Mesothelial cell of epicardium (in vitro differentiated cells): ENCODE measurements around the gene KMT2B. TPM values are rescaled to one million over a fixed set of nuclear protein-coding genes. Genes with fewer than 3 reads are reported as not detected.

Experiments
- DNase-seq, 2 experiments: peaks; one replicate each; pipeline ENCODE4 v3.0.0; 2021; ENCODE audit warnings: low spot score in 2 of 2; ENCODE audit not compliant: unreplicated experiment in 2 of 2
- H3K27ac Mint-ChIP-seq: 2 replicates; pipeline ENCODE4 v1.8.0; 2021; ENCODE audit warnings: mixed read lengths
- H3K27me3 Mint-ChIP-seq: 2 replicates; pipeline ENCODE4 v1.8.0; 2021; ENCODE audit warnings: low read depth, mixed read lengths
- H3K36me3 Mint-ChIP-seq: 2 replicates; pipeline ENCODE4 v1.8.0; 2021; ENCODE audit warnings: mixed read lengths
- H3K4me1 Mint-ChIP-seq: 2 replicates; pipeline ENCODE4 v1.8.0; 2021; ENCODE audit warnings: mixed read lengths
- H3K4me3 Mint-ChIP-seq: 2 replicates; pipeline ENCODE4 v1.8.0; 2021; ENCODE audit warnings: mild to moderate bottlenecking, moderate library complexity, mixed read lengths
- H3K9me3 Mint-ChIP-seq: 2 replicates; pipeline ENCODE4 v1.8.0; 2021; ENCODE audit warnings: mixed read lengths
- total RNA-seq: library from RNA; stranded (reverse); gene quantifications from 3 replicates; pipeline ENCODE4 v1.2.1, GENCODE V29; 2021
- TF ChIP-seq, protein P1 (sequence below): fragments of 200-600 bp; sonication (generic); IDR thresholded peaks from one replicate; pipeline ENCODE4 v1.5.0; 2021; ENCODE audit warnings: antibody characterized with exemption; ENCODE audit not compliant: unreplicated experiment

Gene KMT2B
- total RNA-seq, 1 donor from 2014 or later: 62.7 TPM

GRCh38 chr19:35743640-35744429 lies 26.0 kb downstream of the KMT2B start:
- H3K4me3 Mint-ChIP-seq: peak overlapping the region; percentile 99
- TF ChIP-seq, protein P1, sequence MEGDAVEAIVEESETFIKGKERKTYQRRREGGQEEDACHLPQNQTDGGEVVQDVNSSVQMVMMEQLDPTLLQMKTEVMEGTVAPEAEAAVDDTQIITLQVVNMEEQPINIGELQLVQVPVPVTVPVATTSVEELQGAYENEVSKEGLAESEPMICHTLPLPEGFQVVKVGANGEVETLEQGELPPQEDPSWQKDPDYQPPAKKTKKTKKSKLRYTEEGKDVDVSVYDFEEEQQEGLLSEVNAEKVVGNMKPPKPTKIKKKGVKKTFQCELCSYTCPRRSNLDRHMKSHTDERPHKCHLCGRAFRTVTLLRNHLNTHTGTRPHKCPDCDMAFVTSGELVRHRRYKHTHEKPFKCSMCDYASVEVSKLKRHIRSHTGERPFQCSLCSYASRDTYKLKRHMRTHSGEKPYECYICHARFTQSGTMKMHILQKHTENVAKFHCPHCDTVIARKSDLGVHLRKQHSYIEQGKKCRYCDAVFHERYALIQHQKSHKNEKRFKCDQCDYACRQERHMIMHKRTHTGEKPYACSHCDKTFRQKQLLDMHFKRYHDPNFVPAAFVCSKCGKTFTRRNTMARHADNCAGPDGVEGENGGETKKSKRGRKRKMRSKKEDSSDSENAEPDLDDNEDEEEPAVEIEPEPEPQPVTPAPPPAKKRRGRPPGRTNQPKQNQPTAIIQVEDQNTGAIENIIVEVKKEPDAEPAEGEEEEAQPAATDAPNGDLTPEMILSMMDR: no peak
- no peaks in the 10 kb centered on the region for H3K27me3 Mint-ChIP-seq
- H3K36me3 Mint-ChIP-seq: peaks cover 5% of the 10 kb centered on the region
- DNase-seq: no peak
- peaks cover 37% of the 10 kb centered on the region for H3K4me1 Mint-ChIP-seq
- H3K9me3 Mint-ChIP-seq: no peaks in the 10 kb centered on the region
- H3K27ac Mint-ChIP-seq: peak overlapping the region; percentile 41

DNA sequence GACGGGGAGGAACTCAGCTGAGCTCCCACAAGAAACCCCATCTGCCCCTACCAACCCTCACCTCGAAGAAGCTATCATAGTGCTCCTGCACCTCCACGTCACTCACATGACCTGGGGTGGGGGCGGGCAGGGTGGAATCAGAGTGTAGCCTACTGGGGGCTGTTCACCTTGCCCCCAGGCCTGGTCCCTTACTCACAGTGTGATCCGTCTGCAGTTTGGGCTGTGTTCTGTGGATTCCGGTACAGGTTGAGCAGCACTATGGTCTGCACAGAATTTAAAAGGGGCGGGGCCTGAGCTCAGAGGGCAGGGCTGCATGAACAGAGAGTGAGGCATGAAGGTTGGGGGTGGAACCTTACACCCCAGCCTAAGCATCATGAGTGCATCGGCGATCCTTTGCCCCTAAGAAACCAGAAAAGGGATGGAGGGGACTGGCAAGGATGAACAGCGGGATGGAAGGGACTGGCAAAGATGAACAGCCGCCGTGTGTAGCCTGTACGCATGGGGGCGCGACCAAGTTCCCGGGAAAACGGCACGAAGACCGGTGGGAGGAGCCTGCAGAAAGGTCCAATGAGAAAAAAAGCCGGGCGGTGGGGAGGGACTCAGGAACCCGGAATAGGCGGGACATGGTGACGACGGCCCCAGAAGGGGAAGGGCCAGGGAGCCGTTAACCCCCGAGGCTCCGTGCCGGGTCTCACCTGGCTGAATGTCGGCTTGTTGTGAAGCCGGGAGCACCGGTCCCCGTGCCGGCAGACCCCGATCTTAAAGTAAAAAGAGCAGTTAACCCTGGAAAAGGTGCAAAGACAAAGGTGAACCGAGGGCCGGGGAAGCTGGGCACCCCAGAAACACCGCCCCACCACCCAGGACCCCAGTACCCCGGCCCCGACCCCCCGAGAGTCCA lies 26.9 kb downstream of the KMT2B start:
- H3K4me3 Mint-ChIP-seq: peak overlapping the region; percentile 99
- DNase-seq: peak; percentile 82 to 92
- peaks cover 4% of the 10 kb centered on the region for H3K36me3 Mint-ChIP-seq
- peak overlapping the region; percentile 100 for H3K27ac Mint-ChIP-seq
- no peaks in the 10 kb centered on the region for H3K9me3 Mint-ChIP-seq
- TF ChIP-seq, protein P1: peak; percentile 36
- no peaks in the 10 kb centered on the region for H3K27me3 Mint-ChIP-seq
- H3K4me1 Mint-ChIP-seq: peaks cover 41% of the 10 kb centered on the region

DNA sequence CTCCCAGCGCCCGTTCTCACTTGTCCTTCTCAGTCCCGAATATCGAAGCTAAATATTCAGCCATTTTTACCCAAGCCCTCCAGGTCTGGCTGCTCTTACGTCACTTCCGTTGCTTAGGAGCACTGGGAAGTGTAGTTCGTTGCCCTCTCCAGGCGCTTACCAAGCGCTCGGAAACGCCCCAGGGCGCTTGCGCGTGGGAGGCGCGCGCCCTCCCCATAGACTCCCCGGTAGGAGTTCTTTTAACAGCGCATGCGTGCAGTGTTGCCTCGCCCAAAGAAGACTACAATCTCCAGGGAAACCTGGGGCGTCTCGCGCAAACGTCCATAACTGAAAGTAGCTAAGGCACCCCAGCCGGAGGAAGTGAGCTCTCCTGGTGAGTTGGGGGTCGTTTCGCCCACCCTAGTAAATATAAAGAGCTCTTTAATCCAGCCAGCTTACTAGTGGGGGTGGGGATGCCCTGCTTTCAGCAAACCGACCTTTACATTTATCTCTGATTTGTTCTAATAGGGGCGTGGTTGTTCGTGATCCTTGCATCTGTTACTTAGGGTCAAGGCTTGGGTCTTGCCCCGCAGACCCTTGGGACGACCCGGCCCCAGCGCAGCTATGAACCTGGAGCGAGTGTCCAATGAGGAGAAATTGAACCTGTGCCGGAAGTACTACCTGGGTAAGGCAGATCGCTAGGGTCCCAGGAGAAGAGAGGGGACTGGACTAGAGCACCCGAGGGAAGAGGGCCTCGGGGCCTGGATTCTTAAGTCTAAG lies 27.7 kb downstream of the KMT2B start, which contains the start of the genes PSENEN and U2AF1L4:
Gene PSENEN (plus strand): TSS at position 324 of the 759 bp plus-strand sequence. CDS start 280 bp downstream, at position 604.
Gene U2AF1L4 (minus strand): TSS at position 91 of the 759 bp plus-strand sequence. CDS start 27 bp downstream, at position 64.
- peaks cover 4% of the 10 kb centered on the region for H3K36me3 Mint-ChIP-seq
- peaks cover 48% of the 10 kb centered on the region for H3K4me1 Mint-ChIP-seq
- TF ChIP-seq, protein P1: no peak
- H3K27ac Mint-ChIP-seq: peak within 1 kb of the TSS; percentile 100
- H3K9me3 Mint-ChIP-seq: no peaks in the 10 kb centered on the region
- peak within 1 kb of the TSS; percentile 99 for H3K4me3 Mint-ChIP-seq
- H3K27me3 Mint-ChIP-seq: no peaks in the 10 kb centered on the region
- peak; percentile 94 to 96 for DNase-seq

GRCh38 chr19:35746087-35746462 lies 28.3 kb downstream of the KMT2B start:
- Mint-ChIP-seq H3K36me3 (peaks cover 4% of the 10 kb centered on the region), H3K9me3 (no peaks in the 10 kb centered on the region), H3K4me3 (peak overlapping the region; percentile 99), H3K27ac (peak overlapping the region; percentile 100), H3K27me3 (no peaks in the 10 kb centered on the region), H3K4me1 (peaks cover 43% of the 10 kb centered on the region)
- TF ChIP-seq, protein P1: no peak
- DNase-seq: no peak

DNA sequence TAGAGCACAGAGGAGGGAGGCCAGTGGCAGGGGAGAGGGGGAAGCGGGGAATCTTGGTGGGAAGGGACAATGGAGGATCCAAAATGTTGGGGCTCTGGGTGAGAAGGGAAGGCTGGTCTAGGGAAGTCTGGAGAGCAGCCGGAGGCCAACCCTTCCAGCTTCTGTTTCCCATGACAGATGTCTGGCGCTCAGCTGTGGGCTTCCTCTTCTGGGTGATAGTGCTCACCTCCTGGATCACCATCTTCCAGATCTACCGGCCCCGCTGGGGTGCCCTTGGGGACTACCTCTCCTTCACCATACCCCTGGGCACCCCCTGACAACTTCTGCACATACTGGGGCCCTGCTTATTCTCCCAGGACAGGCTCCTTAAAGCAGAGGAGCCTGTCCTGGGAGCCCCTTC lies 28.7 kb downstream of the KMT2B start:
- H3K4me3 Mint-ChIP-seq: peak overlapping the region; percentile 99
- peaks cover 4% of the 10 kb centered on the region for H3K36me3 Mint-ChIP-seq
- H3K27ac Mint-ChIP-seq: peak overlapping the region; percentile 100
- H3K4me1 Mint-ChIP-seq: peaks cover 43% of the 10 kb centered on the region
- H3K27me3 Mint-ChIP-seq: no peaks in the 10 kb centered on the region
- TF ChIP-seq, protein P1: no peak
- no peaks in the 10 kb centered on the region for H3K9me3 Mint-ChIP-seq
- DNase-seq: no peak
